ENCODE data around the gene SMARCAL1.

GRCh38 chr2:216392945-216393840, 19.1 kb upstream of the SMARCAL1 start:
- TF ChIP-seq EZH2 (IDR thresholded peaks at IDR 0.05; ENCODE audit: borderline replicate concordance, low read depth, low read length) (no peak), NR1H2 (CRISPR knock-in tag; IDR thresholded peaks at IDR 0.05) (no peak), TCF7 (IDR thresholded peaks at IDR 0.05; ENCODE audit: borderline replicate concordance) (no peak), ZBTB17 (CRISPR knock-in tag; IDR thresholded peaks at IDR 0.05) (no peak), RAD21 (CRISPR knock-in tag; conservative IDR thresholded peaks at IDR 0.05 in 1 of 2, IDR thresholded peaks at IDR 0.05 in 1 of 2) (no peak), POLR2A (conservative IDR thresholded peaks at IDR 0.05) (no peak), CTCF (IDR thresholded peaks at IDR 0.05 in 2 of 3, conservative IDR thresholded peaks at IDR 0.05 in 1 of 3; ENCODE audit: insufficient read depth in 2 of 3, low read depth in 1 of 3, low read length in 3 of 3) (no peak), ARID3A (IDR thresholded peaks at IDR 0.05; ENCODE audit: borderline replicate concordance, low read depth, low read length) (no peak), RFX5 (IDR thresholded peaks at IDR 0.05; ENCODE audit: low read depth, low read length) (no peak), NRF1 (conservative IDR thresholded peaks at IDR 0.05 in 1 of 2, IDR thresholded peaks at IDR 0.05 in 1 of 2) (no peak), NONO (IDR thresholded peaks at IDR 0.05; ENCODE audit: low read depth in 2 of 2, low read length in 1 of 2) (no peak), RBM14 (IDR thresholded peaks at IDR 0.05; ENCODE audit: borderline replicate concordance, insufficient read depth, low read depth, low read length) (no peak)

Measured in K562 (cell line).